Aorta (tissue), 5 donors: ENCODE results near the gene FAM185A. TPM values are rescaled to one million over a fixed set of nuclear protein-coding genes. Genes with fewer than 3 reads are reported as not detected.
A peak's percentile ranks its signal among the peaks of the same experiment; 100 is the strongest.
"Not testable (repeated sequence)": the region's sequence is repeated elsewhere in the genome, so short reads cannot be mapped to it uniquely, and the experiment has no call there.

Source experiments
- ATAC-seq: fragments of 200-7000 bp; cut with Tn5 transposase; one replicate; pipeline ENCODE4 v1.9.1; 2022; ENCODE audit warnings: moderate library complexity; ENCODE audit not compliant: low FRiP score
- DNase-seq, 2 donors: peaks; one replicate each; pipeline ENCODE4 v3.0.0-alpha.2; 2020
- H3K27ac ChIP-seq, 2 donors: one replicate each; pipeline ENCODE4 v1.5.1; 2013; ENCODE audit warnings: low read length in 2 of 2, mild to moderate bottlenecking in 2 of 2, moderate library complexity in 2 of 2, control low read depth in 1 of 2, inconsistent platforms in 1 of 2, low read depth in 1 of 2
- H3K27me3 ChIP-seq, 2 donors: one replicate each; pipeline ENCODE4 v1.6.1; 2013; ENCODE audit warnings: control low read depth in 1 of 2, low read length in 1 of 2, mild to moderate bottlenecking in 1 of 2, moderate library complexity in 1 of 2; ENCODE audit not compliant: insufficient read depth in 2 of 2, control insufficient read depth in 1 of 2
- H3K36me3 ChIP-seq, 2 donors: one replicate each; pipeline ENCODE4 v1.6.1; 2013; ENCODE audit warnings: control low read depth in 1 of 2, low read length in 1 of 2, mild to moderate bottlenecking in 1 of 2; ENCODE audit not compliant: insufficient read depth in 2 of 2, control insufficient read depth in 1 of 2
- H3K4me1 ChIP-seq, 2 donors: one replicate each; pipeline ENCODE4 v1.6.1; 2013; ENCODE audit warnings: low read length in 2 of 2, control low read depth in 1 of 2, mild to moderate bottlenecking in 1 of 2, moderate library complexity in 1 of 2; ENCODE audit not compliant: insufficient read depth in 2 of 2, control insufficient read depth in 1 of 2
- H3K4me3 ChIP-seq, 2 donors: one replicate each; pipeline ENCODE4 v1.5.1; 2013; ENCODE audit warnings: low read length in 2 of 2, control low read depth in 1 of 2, mild to moderate bottlenecking in 1 of 2
- H3K9me3 ChIP-seq: one replicate; pipeline ENCODE4 v1.6.1; 2013; ENCODE audit warnings: mild to moderate bottlenecking, low read length; ENCODE audit not compliant: control insufficient read depth
- WGBS, 2 donors: extraction: QIAGEN DNeasy Blood & Tissue Kit; methylation state at CpG; one replicate each; pipeline ENCODE4 v1.1.7; 2013; 5-methylcytosine and 5-hydroxymethylcytosine counted together
- intact Hi-C, 2 donors: fragments of 100-400 bp; cut with DNase I; formaldehyde crosslinking; loops; one replicate each; pipeline versions ENCODE4 v1.14.2 to v1.15.0; 2022
- polyA plus RNA-seq, 2 donors: library from polyadenylated mRNA; stranded (reverse); fragments of 200-250 nt; gene quantifications; one replicate each; pipeline ENCODE4 v1.2.3, GENCODE V29; 2013
- total RNA-seq, 2 donors: library from RNA; stranded (reverse); fragmentation: NEBNext Ultra II Directional; extraction: Animal tissue kit (Norgen Biotek cat#: 25700); gene quantifications; one replicate each; pipeline ENCODE4 v1.2.1, GENCODE V29; 2021
- donor health status: healthy with polysubstance abuse.
- donor health status: Bipolar disorder and iron deficiency.
- donor health status: DM: no; HTN: no; CAD: no.
- donor health status: DM: no; HTN: no; CAD: no.
- donor health status: DM: yes; HTN: yes; CAD: no.

The FAM185A gene
- total and polyA plus RNA-seq, 4 donors: 3.6 to 12.6 (median 6.3) TPM

DNA sequence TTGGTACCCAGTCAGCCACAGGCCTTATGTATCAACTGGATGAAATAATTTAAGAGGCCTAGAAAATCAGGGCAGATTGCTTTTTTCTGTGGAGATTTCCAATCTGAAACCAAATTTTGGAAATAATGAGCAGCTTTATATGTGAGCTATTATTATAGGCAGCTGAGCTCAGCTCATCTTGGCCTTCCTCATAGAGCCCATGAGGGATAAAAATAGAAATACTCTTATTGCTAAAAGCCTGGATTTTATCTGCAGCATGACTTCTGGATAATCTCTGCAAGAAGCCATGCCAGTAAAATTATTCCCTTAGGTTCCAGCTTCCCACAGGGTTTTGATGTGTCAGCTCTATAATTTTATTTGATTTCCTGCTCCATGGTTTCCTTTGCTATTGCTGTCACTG, 43.0 kb downstream of the FAM185A start:
- ATAC-seq, H3K9me3 ChIP-seq, intact Hi-C loops, H3K36me3 ChIP-seq, H3K27me3 ChIP-seq, H3K4me1 ChIP-seq, H3K4me3 ChIP-seq, DNase-seq, H3K27ac ChIP-seq: not testable (repeated sequence)

DNA sequence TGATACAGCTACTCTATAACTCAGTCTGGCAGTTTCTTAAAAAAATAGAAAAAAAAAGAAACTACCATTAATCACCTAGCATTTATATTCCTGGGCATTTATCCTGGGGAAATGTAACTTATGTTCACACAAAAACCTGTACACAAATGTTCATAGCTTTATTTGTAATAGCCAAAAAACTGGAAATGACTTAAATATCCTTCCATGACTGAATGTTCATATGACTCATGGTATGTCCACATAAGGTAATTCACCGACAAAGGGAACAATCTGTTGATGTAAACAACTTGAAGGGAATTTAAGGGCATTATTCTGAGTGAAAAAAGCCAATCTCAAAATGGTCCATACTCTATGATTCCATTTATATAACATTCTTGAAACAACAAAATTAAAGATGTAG, 45.8 kb downstream of the FAM185A start:
- DNase-seq, H3K4me1 ChIP-seq, ATAC-seq, H3K27me3 ChIP-seq, H3K27ac ChIP-seq, H3K36me3 ChIP-seq, H3K4me3 ChIP-seq, H3K9me3 ChIP-seq, intact Hi-C loops: not testable (repeated sequence)
- WGBS, 2 donors: 56 to 68% methylated on average over 1 of the region's 1 CpG

DNA sequence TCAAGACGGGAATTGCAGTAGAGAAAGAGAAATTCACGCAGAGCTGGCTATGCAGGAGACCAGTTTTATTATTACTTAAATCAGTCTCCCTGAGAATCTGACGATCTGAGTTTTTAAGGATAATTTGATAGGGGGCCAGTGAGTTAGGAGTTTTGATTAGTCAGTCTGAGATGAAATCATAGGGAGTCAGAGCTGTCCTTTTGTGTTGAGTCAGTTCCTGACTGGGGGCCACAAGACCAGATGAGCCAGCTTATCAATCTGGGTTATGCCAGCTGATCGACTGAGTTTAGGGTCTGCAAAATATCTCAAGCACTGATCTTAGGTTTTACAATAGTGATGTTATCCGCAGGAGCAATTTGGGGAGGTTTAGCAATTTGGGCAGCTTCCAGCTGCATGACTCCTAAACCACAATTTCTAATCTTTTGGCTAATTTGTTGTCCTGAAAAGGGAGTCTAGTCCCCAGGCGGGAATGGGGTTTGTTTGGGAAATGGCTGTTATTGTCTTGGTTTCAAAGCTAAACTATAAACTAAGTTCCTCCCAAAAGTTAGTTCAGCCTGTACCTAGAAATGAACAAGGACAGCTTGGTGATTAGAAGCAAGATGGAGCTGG, 47.3 kb downstream of the FAM185A start:
- H3K27ac ChIP-seq, H3K9me3 ChIP-seq, intact Hi-C loops, H3K36me3 ChIP-seq, DNase-seq, ATAC-seq, H3K4me1 ChIP-seq, H3K4me3 ChIP-seq, H3K27me3 ChIP-seq: not testable (repeated sequence)
- 95 to 98% methylated on average over 4 to 5 of the region's 6 CpGs for WGBS, 2 donors

DNA sequence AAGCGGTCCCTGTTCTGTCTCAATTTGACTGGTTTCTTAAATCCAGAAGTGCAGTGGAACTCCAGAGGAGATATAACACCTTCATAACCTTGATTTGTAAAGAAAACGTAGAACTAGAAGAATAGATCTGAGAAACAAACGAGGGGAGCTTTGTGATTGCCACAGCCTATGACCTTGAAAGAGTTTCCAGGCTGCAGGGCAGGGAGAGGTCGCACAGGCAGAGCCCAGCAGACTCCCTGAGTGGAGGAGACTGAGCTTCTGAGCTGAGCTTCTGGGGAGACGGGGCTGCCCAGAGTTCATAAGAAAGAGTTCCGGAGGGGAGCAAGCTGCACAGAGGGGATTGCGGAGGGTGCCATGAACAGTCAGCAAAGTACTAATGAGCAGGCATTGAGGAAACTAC, 57.8 kb downstream of the FAM185A start:
- peaks cover 0 to 2% of the 10 kb centered on the region in 2 donors for H3K4me1 ChIP-seq
- no peak overlapping the region for H3K27ac ChIP-seq
- no peaks in the 10 kb centered on the region for H3K27me3 ChIP-seq
- ATAC-seq: no peak
- intact Hi-C loops: no loop called here
- no peak for DNase-seq
- no peaks in the 10 kb centered on the region for H3K36me3 ChIP-seq
- no peaks in the 10 kb centered on the region for H3K9me3 ChIP-seq
- WGBS, 2 donors: 86 to 90% methylated on average over 7 of the region's 7 CpGs
- no peak overlapping the region for H3K4me3 ChIP-seq

DNA sequence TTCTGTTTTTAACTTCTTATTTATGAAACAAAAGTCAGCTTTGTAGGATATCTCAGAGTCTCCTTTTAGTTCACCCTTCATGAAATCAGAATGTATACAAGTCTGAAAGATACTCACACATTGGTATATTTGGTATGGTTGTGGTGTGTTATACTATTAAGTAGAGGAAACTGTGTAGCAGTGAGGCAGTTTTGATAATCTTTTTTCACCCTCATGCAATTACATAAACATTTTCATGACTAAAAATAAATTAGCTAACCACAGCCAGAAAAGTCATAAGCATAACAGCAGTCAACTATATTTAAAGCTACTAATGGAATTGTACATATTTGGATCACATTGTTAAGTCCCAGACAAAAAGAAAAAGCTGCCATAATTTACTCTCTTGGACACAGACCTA, 62.1 kb downstream of the FAM185A start:
- DNase-seq: no peak
- peak; percentile 24 for ATAC-seq
- peak overlapping the region in 1 of 2 donors; percentile 39 for H3K27ac ChIP-seq

DNA sequence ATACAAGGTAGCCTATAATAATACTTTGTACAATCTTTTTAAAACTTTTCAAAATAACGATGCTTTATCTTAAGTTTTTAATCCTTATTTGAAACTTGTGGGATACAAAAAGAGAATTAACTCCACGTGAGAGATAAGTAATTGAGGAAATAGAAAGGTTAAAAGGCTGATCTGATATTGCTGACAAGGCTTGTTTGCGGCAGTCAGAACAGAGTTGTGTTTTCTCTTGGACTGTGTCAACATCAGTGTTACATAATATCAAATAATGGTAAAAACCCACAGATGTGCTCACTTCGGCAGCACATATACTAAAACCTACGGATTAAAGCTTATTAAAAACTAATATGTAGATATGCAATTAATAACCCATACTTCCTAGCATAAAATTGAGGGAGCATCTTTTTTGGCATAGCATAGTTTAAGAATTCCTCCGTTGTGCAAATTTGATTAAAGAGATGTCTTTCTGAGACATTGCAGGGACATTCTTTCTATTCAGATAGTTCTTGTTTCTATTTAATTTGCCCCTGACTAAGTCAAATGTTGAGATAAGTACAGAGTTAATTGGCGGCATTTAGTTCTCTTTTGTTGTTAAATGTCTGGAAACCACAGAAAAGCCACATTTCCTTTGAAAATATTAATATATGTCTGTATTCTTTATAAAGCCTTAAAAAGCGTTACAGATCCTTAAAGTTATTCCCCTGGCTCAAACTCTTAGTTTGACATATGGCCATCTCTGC, 63.3 kb downstream of the FAM185A start:
- intact Hi-C loops: no loop called here
- Histone ChIP-seq H3K4me1 (peaks cover 2% of the 10 kb centered on the region in 2 donors), H3K36me3 (no peaks in the 10 kb centered on the region), H3K9me3 (no peaks in the 10 kb centered on the region), H3K27ac (peak overlapping the region in 1 of 2 donors; percentile 43), H3K27me3 (no peaks in the 10 kb centered on the region), H3K4me3 (no peak overlapping the region)
- no peak for DNase-seq
- no peak for ATAC-seq
- 14 to 18% methylated on average over 8 of the region's 8 CpGs for WGBS, 2 donors

More for the DNA sequence above, 62.1 kb downstream of the FAM185A start:
- intact Hi-C loops: no loop called here
- Histone ChIP-seq H3K36me3 (no peaks in the 10 kb centered on the region), H3K9me3 (no peaks in the 10 kb centered on the region), H3K4me3 (no peak overlapping the region), H3K27me3 (no peaks in the 10 kb centered on the region), H3K4me1 (peaks cover 2% of the 10 kb centered on the region in 2 donors)

DNA sequence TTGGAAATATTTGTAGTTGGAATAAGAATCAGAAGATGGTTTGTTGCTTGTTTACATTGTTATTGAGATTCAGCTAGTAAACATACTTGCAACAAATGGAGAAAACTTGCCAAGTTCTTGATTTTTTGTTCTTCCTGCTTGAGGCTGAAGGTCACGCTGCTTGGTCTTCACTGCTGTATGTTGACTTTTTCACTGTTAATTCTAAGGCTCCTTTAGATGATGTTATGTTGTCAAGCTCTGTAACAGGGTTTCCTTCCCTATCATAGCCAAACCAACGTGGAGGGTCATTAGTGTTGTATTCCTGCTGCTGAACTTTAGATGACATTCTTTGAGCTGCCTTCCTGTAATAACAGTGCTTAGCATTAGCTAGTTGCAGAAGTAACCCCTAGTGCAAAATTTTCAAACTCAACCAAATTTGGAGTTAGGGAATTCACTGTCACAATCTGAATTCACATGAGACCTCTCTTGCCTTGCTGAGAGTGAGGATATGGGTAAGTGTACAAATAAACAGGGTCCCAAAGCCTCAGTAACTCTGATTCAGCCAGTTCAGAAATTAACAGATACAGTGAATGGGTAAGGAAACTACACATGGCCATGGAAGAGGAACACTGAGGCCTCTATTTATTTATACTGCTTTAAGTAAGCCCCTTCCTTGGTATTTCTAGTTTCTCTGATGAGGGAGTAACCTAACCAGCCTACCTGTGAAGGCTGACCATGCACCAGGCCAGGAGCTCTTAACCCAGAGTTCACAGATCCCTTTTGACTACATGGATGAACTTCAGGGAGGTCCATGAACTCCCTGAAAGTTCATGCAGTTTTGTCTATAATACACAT, 64.6 kb downstream of the FAM185A start:
- Histone ChIP-seq H3K4me1 (peaks cover 2% of the 10 kb centered on the region in 2 donors), H3K36me3 (no peaks in the 10 kb centered on the region), H3K9me3 (no peaks in the 10 kb centered on the region), H3K27ac (no peak overlapping the region), H3K27me3 (no peaks in the 10 kb centered on the region), H3K4me3 (no peak overlapping the region)
- intact Hi-C loops: no loop called here
- WGBS, 2 donors: 62 to 68% methylated on average over 2 of the region's 2 CpGs
- DNase-seq: no peak
- ATAC-seq: no peak

DNA sequence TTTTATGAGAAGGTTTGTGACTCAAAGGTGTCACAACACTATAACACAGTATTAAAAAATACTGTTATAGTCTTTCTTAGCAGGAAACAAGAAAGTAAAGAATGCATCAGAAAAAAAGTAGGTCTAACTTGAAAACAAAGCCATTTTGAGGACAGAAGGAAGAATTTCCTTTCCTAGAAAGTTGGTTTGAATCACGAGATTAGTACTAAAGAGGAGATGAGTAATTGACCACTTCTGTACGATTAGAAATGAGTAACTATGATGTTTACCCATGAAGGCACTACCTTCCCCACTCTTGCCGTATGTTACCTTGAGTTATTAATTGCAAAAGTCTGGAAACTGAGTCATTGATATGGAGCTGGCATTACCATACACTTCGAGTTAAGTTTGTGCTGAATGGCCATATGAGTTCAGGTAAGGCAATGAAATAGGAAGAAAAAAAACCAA, 65.2 kb downstream of the FAM185A start:
- ATAC-seq (no peak), DNase-seq (no peak)
- WGBS, 2 donors: 85% methylated on average over 4 of the region's 4 CpGs
- Histone ChIP-seq H3K9me3 (no peaks in the 10 kb centered on the region), H3K4me1 (peaks cover 2% of the 10 kb centered on the region in 2 donors), H3K27me3 (no peaks in the 10 kb centered on the region), H3K4me3 (no peak overlapping the region), H3K27ac (no peak overlapping the region), H3K36me3 (no peaks in the 10 kb centered on the region)
- intact Hi-C loops: no loop called here
